Measurements from ENCODE around the gene CARNS1.
A peak's percentile ranks its signal among the peaks of the same experiment; 100 is the strongest.

Gene CARNS1

DNA sequence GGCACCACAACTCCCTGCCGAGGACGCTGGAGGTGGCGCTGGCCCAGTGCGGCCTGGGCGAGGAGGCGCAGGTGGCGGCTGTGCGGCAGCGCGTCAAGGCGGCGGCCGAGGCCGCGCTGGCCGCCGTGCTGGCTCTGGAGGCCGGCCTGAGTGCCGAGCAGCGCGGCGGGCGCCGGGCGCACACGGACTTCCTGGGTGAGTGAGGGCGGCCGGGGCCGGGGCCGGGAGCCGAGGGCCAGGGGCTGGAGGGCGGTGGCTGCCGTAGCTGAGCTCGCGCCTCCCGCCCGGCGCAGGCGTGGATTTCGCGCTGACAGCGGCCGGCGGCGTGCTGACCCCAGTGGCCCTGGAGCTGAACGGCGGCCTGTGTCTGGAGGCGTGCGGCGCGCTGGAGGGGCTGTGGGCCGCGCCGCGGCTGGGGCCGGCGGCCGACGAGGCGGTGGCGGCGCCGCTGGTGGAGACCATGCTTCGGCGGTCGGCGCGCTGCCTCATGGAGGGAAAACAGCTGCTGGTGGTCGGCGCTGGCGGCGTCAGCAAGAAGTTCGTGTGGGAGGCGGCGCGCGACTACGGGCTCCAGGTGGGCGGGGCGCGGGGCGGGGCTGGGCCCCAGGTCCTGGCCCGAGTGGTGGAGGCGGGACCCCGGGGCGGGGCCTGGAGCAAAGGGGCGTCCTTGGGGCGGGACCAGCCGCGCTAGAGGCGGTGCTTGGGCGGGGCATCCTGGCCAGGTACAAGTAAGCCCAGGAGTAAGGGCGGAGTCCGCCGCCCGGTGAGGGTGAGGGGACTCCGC lies 5.4 kb downstream of the CARNS1 start:
- Histone ChIP-seq H3K79me2 (ENCODE audit: insufficient read depth, low read length) (no peaks in the 10 kb centered on the region), H3K9me2 (replicated peaks; ENCODE audit: insufficient read depth, low read length) (no peaks in the 10 kb centered on the region), H2AFZ (ENCODE audit: low read depth, low read length, severe bottlenecking) (peak overlapping the region; percentile 71), H3K4me3 (ENCODE audit: insufficient read depth, low read length, poor library complexity, severe bottlenecking) (peak overlapping the region; percentile 49), H3K27me3 (ENCODE audit: low read length) (no peaks in the 10 kb centered on the region), H3K27ac (ENCODE audit: low read depth, low read length) (peak overlapping the region; percentile 52), H3K4me2 (ENCODE audit: low read depth, low read length, poor library complexity, severe bottlenecking) (peak overlapping the region; percentile 59), H3K36me3 (ENCODE audit: low read length) (no peaks in the 10 kb centered on the region), H4K20me1 (ENCODE audit: low read depth, low read length) (no peaks in the 10 kb centered on the region), H3K9ac (ENCODE audit: low read length) (peak overlapping the region; percentile 67), H3F3A (ENCODE audit: insufficient read depth) (no peaks in the 10 kb centered on the region), H3K9me3 (ENCODE audit: insufficient read depth, low read length) (no peaks in the 10 kb centered on the region)
- TF ChIP-seq, protein P1, sequence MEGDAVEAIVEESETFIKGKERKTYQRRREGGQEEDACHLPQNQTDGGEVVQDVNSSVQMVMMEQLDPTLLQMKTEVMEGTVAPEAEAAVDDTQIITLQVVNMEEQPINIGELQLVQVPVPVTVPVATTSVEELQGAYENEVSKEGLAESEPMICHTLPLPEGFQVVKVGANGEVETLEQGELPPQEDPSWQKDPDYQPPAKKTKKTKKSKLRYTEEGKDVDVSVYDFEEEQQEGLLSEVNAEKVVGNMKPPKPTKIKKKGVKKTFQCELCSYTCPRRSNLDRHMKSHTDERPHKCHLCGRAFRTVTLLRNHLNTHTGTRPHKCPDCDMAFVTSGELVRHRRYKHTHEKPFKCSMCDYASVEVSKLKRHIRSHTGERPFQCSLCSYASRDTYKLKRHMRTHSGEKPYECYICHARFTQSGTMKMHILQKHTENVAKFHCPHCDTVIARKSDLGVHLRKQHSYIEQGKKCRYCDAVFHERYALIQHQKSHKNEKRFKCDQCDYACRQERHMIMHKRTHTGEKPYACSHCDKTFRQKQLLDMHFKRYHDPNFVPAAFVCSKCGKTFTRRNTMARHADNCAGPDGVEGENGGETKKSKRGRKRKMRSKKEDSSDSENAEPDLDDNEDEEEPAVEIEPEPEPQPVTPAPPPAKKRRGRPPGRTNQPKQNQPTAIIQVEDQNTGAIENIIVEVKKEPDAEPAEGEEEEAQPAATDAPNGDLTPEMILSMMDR (IDR thresholded peaks at IDR 0.05; ENCODE audit: insufficient read depth, low read length, poor library complexity, severe bottlenecking) = no peak
- no peak for TF ChIP-seq EZH2phosphoT487 (conservative IDR thresholded peaks at IDR 0.05; ENCODE audit: low read length)

DNA sequence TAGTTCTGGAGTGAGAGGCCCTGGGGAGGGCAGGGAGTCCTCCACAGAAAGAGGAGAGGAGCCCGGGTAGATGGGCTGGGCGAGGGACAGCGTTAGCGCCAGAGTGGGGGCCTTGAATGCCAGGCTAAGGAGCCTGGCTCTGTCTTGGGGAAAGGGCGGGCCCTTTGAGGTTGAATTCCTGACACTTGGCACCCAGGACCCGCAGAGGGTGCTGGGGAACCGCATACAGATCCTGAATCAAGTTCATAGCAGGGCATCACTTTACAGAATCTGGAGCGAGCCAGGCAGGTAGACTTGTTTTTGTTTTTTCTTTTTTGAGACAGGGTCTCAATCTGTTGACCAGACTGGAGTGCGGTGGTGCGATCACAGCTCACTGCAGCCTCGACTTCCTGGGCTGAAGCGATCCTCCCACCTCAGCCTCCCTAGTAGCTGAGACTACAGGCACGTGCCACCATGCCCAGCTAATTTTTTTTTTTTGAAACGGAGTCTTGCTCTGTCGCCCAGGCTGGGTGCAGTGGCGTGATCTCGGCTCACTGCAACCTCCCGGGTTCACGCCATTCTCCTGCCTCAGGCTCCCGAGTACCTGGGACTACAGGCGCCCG lies 6.1 kb downstream of the CARNS1 start:
- H3K27me3 ChIP-seq (ENCODE audit: low read length) = no peaks in the 10 kb centered on the region
- no peaks in the 10 kb centered on the region for H3F3A ChIP-seq (ENCODE audit: insufficient read depth)
- H3K9me3 ChIP-seq (ENCODE audit: insufficient read depth, low read length) = no peaks in the 10 kb centered on the region
- H3K9ac ChIP-seq (ENCODE audit: low read length) = peak overlapping the region; percentile 22; the same call in 1 of the 2 replicates
- H3K27ac ChIP-seq (ENCODE audit: low read depth, low read length) = no peak overlapping the region
- no peak for TF ChIP-seq EZH2phosphoT487 (conservative IDR thresholded peaks at IDR 0.05; ENCODE audit: low read length)
- TF ChIP-seq, protein P1 (IDR thresholded peaks at IDR 0.05; ENCODE audit: insufficient read depth, low read length, poor library complexity, severe bottlenecking) = no peak
- no peak overlapping the region for H3K4me3 ChIP-seq (ENCODE audit: insufficient read depth, low read length, poor library complexity, severe bottlenecking)
- H2AFZ ChIP-seq (ENCODE audit: low read depth, low read length, severe bottlenecking) = peak overlapping the region; percentile 71
- no peaks in the 10 kb centered on the region for H3K9me2 ChIP-seq (replicated peaks; ENCODE audit: insufficient read depth, low read length)
- H3K36me3 ChIP-seq (ENCODE audit: low read length) = no peaks in the 10 kb centered on the region
- no peaks in the 10 kb centered on the region for H3K79me2 ChIP-seq (ENCODE audit: insufficient read depth, low read length)
- peak overlapping the region; percentile 48 for H3K4me2 ChIP-seq (ENCODE audit: low read depth, low read length, poor library complexity, severe bottlenecking)
- H4K20me1 ChIP-seq (ENCODE audit: low read depth, low read length) = no peaks in the 10 kb centered on the region

DNA sequence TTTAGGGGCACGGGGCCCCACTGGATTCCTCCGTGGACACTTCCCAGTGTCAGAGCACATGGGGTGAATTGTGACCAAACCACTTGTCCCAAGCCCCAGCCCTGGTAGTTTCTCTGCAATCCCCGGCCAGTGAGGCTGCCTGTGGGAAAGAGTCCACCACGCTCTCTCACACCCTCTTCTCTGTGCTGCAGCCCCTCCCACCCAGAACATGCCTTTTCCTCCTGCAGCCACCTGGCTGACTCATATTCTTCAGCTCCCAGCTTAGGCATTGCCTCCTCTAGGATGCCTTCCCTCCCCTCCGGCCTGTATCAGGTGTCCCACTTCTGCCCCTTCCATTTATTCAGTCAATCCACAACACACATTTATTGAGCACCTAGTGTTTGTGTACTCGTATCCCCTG lies 7.4 kb downstream of the CARNS1 start:
- Histone ChIP-seq H3K9ac (ENCODE audit: low read length) (no peak overlapping the region), H4K20me1 (ENCODE audit: low read depth, low read length) (no peaks in the 10 kb centered on the region), H3K27me3 (ENCODE audit: low read length) (no peaks in the 10 kb centered on the region), H3K9me3 (ENCODE audit: insufficient read depth, low read length) (no peaks in the 10 kb centered on the region), H3K4me2 (ENCODE audit: low read depth, low read length, poor library complexity, severe bottlenecking) (no peak overlapping the region), H3K4me3 (ENCODE audit: insufficient read depth, low read length, poor library complexity, severe bottlenecking) (no peak overlapping the region), H2AFZ (ENCODE audit: low read depth, low read length, severe bottlenecking) (no peak overlapping the region), H3K27ac (ENCODE audit: low read depth, low read length) (no peak overlapping the region), H3F3A (ENCODE audit: insufficient read depth) (no peaks in the 10 kb centered on the region), H3K9me2 (replicated peaks; ENCODE audit: insufficient read depth, low read length) (no peaks in the 10 kb centered on the region), H3K36me3 (ENCODE audit: low read length) (no peaks in the 10 kb centered on the region), H3K79me2 (ENCODE audit: insufficient read depth, low read length) (no peaks in the 10 kb centered on the region)
- TF ChIP-seq, protein P1 (IDR thresholded peaks at IDR 0.05; ENCODE audit: insufficient read depth, low read length, poor library complexity, severe bottlenecking) = no peak
- TF ChIP-seq EZH2phosphoT487 (conservative IDR thresholded peaks at IDR 0.05; ENCODE audit: low read length) = no peak

Measured in SU-DHL-6 (cell line).